GM12878 (cell line): Measurements from ENCODE around the gene IVD.

ENCODE experiments used
- ATF7 ChIP-seq: fragments of 450-650 bp; IDR thresholded peaks from 2 replicates; pipeline ENCODE4 v1.6.1; 2016; ENCODE audit warnings: low read depth, mild to moderate bottlenecking
- CBFB ChIP-seq: IDR thresholded peaks from 2 replicates; pipeline ENCODE4 v1.6.1; 2016; ENCODE audit warnings: antibody characterized with exemption, low read depth
- CHD2 ChIP-seq: IDR thresholded peaks from 2 replicates; pipeline ENCODE4 v1.6.1; 2011; ENCODE audit warnings: low read depth, low read length, improper control_type of control experiment, borderline replicate concordance
- CREB1 ChIP-seq: IDR thresholded peaks from 2 replicates; pipeline ENCODE4 v1.6.1; 2012; ENCODE audit warnings: low read depth, mild to moderate bottlenecking, inconsistent platforms
- CTCF ChIP-seq, 3 experiments: IDR thresholded peaks in 2 of 3; conservative IDR thresholded peaks in 1 of 3; 2 replicates each; pipeline ENCODE4 v1.5.1; 2011; ENCODE audit warnings: low read depth in 3 of 3, low read length in 3 of 3, mild to moderate bottlenecking in 3 of 3, control low read depth in 2 of 3, moderate library complexity in 2 of 3, inconsistent platforms in 1 of 3, mixed read lengths in 1 of 3; ENCODE audit not compliant: control insufficient read depth in 2 of 3, insufficient read depth in 1 of 3; ENCODE audit errors: extremely low read depth in 1 of 3
- EED ChIP-seq: sonication (generic); IDR thresholded peaks from 2 replicates; pipeline ENCODE4 v1.6.1; 2016; ENCODE audit warnings: antibody characterized with exemption, low read depth
- IKZF1 ChIP-seq: fragments of 450-650 bp; conservative IDR thresholded peaks from 2 replicates; pipeline ENCODE4 v1.6.1; 2017; ENCODE audit warnings: antibody characterized with exemption, mild to moderate bottlenecking
- NR2C2 ChIP-seq: IDR thresholded peaks from 2 replicates; pipeline ENCODE4 v1.6.1; 2011; ENCODE audit warnings: borderline replicate concordance, low read depth; ENCODE audit not compliant: control insufficient read depth, insufficient read length
- NRF1 ChIP-seq: conservative IDR thresholded peaks from 2 replicates; pipeline ENCODE4 v1.6.1; 2011; ENCODE audit warnings: mild to moderate bottlenecking, low read depth, low read length, improper control_type of control experiment
- POLR2AphosphoS2 ChIP-seq: IDR thresholded peaks from 2 replicates; pipeline ENCODE4 v1.6.1; 2011; ENCODE audit warnings: low read depth, mild to moderate bottlenecking, low read length, improper control_type of control experiment, moderate library complexity
- POLR2AphosphoS5 ChIP-seq: IDR thresholded peaks from 2 replicates; pipeline ENCODE4 v1.6.1; 2011; ENCODE audit warnings: mild to moderate bottlenecking, low read length, inconsistent platforms
- TCF12 ChIP-seq: IDR thresholded peaks from 2 replicates; pipeline ENCODE4 v1.6.1; 2011; ENCODE audit warnings: low read depth, mild to moderate bottlenecking, low read length
- WRNIP1 ChIP-seq: IDR thresholded peaks from 2 replicates; pipeline ENCODE4 v1.6.1; 2011; ENCODE audit warnings: low read depth, low read length, improper control_type of control experiment, borderline replicate concordance

GRCh38 chr15:40439461-40439959 lies 33.9 kb downstream of the IVD start:
- TF ChIP-seq CTCF (IDR thresholded peaks at IDR 0.05 in 2 of 3, conservative IDR thresholded peaks at IDR 0.05 in 1 of 3; ENCODE audit: control insufficient read depth in 2 of 3, extremely low read depth in 1 of 3, insufficient read depth in 1 of 3, low read depth in 3 of 3, low read length in 3 of 3): no peak
- TF ChIP-seq TCF12: no peak
- TF ChIP-seq EED: no peak
- TF ChIP-seq CHD2: no peak
- TF ChIP-seq WRNIP1: no peak
- TF ChIP-seq ATF7: no peak
- TF ChIP-seq IKZF1: no peak
- no peak for TF ChIP-seq NRF1
- TF ChIP-seq POLR2AphosphoS2: no peak
- no peak for TF ChIP-seq CBFB
- TF ChIP-seq POLR2AphosphoS5: no peak
- no peak for TF ChIP-seq CREB1
- TF ChIP-seq NR2C2: no peak
